Vagina (tissue), 2 donors: Measurements from ENCODE around the gene TPGS1. TPM values are rescaled to one million over a fixed set of nuclear protein-coding genes. Genes with fewer than 3 reads are reported as not detected.

Source experiments
- DNase-seq, 2 donors: peaks; one replicate each; pipeline ENCODE4 v3.0.0-alpha.2; 2017; ENCODE audit errors: extremely low spot score in 2 of 2
- H3K27ac ChIP-seq: fragments of 200-600 bp; sonication (generic); one replicate; pipeline ENCODE4 v1.5.1; 2019
- H3K27me3 ChIP-seq: fragments of 200-600 bp; sonication (generic); one replicate; pipeline ENCODE4 v1.5.1; 2019
- H3K36me3 ChIP-seq, 2 donors: fragments of 200-600 bp; sonication (generic); one replicate each; pipeline ENCODE4 v1.5.1; 2017 to 2019
- H3K4me1 ChIP-seq: fragments of 200-600 bp; sonication (generic); one replicate; pipeline ENCODE4 v1.5.1; 2019
- H3K4me3 ChIP-seq, 2 donors: fragments of 200-600 bp; sonication (generic); 1 replicate in 1 of 2; 2 replicates in 1 of 2; pipeline ENCODE4 v1.5.1; 2016 to 2019
- H3K9me3 ChIP-seq: fragments of 200-600 bp; sonication (generic); one replicate; pipeline ENCODE4 v1.5.1; 2019
- POLR2A ChIP-seq, 2 donors: fragments of 450-650 bp; IDR thresholded peaks; one replicate each; pipeline ENCODE4 v1.6.1; 2017; ENCODE audit warnings: antibody characterized with exemption in 2 of 2, mild to moderate bottlenecking in 2 of 2, moderate library complexity in 2 of 2
- POLR2AphosphoS5 ChIP-seq, 2 donors: sonication (generic); formaldehyde crosslinking; IDR thresholded peaks; one replicate each; pipeline ENCODE4 v1.9.0; 2017; ENCODE audit warnings: antibody characterized with exemption in 2 of 2, mild to moderate bottlenecking in 2 of 2, low read depth in 1 of 2; ENCODE audit not compliant: insufficient read depth in 1 of 2
- intact Hi-C: fragments of 100-400 bp; cut with DNase I; formaldehyde crosslinking; loops from one replicate; pipeline ENCODE4 v1.15.1; 2023
- total RNA-seq: library from RNA; depleted of rRNA; stranded (reverse); fragments of >200 nt; gene quantifications from one replicate; pipeline ENCODE4 v1.2.3, GENCODE V29; 2016
- TF ChIP-seq, protein P1 (sequence below), 3 experiments: fragments of 450-650 bp in 2 of 3; fragments of 200-600 bp in 1 of 3; sonication (generic) in 1 of 3; IDR thresholded peaks; one replicate each; pipeline ENCODE4 v1.5.1; 2017 to 2019; ENCODE audit warnings: antibody characterized with exemption in 3 of 3, mild to moderate bottlenecking in 2 of 3, moderate library complexity in 2 of 3

Gene TPGS1, protein sequence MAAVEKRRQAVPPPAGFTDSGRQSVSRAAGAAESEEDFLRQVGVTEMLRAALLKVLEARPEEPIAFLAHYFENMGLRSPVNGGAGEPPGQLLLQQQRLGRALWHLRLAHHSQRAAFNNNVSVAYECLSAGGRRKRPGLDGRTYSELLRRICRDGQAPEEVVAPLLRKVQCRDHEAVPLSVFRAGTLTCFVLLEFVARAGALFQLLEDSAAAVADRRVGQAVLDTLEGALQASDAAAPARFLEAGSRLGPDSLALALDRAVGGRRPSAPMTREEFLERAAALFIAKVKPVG
- total RNA-seq: 39.5 TPM

DNA sequence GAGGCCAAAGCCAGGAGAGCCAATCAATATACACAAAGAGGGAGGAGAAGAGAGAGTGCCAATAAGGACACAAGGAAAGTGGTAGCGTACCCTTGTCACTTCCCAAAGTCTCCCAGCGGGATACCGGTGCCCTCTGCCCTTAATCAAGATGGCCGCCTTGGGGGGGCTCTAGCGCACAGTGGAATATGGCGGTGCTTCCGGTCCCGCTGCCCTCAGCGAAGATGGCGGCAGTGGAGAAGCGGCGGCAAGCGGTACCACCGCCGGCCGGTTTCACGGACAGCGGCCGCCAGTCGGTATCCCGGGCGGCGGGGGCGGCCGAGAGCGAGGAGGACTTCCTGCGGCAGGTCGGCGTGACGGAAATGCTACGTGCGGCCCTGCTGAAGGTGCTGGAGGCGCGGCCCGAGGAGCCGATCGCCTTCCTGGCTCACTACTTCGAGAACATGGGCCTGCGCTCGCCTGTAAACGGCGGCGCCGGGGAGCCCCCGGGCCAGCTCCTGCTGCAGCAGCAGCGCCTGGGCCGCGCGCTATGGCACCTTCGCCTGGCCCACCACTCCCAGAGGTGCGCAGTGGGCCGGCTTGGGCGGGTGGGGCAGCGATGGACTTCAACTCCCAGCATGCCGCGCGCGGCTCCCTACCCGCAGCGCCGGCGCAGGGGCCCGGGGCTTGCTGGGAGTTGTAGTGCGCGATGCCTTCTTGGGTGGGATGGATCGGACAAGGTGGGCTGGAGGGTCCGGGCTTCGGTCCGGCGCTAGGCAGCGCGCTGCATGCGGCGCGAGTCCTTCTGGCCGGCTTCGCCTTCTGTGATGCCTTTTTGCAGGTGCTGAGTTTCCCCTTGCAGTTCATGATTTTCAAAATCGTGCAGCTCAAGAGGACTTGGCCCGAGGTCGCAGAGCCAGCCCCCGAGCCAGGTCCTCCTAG lies at the start of gene TPGS1:
Gene TPGS1 (plus strand): TSS at position 212 of the 918 bp plus-strand sequence. CDS start 10 bp downstream, at position 222.
- peaks cover 39% of the 10 kb centered on the region for H3K4me1 ChIP-seq
- intact Hi-C loops: no loop called here
- TF ChIP-seq, protein P1, sequence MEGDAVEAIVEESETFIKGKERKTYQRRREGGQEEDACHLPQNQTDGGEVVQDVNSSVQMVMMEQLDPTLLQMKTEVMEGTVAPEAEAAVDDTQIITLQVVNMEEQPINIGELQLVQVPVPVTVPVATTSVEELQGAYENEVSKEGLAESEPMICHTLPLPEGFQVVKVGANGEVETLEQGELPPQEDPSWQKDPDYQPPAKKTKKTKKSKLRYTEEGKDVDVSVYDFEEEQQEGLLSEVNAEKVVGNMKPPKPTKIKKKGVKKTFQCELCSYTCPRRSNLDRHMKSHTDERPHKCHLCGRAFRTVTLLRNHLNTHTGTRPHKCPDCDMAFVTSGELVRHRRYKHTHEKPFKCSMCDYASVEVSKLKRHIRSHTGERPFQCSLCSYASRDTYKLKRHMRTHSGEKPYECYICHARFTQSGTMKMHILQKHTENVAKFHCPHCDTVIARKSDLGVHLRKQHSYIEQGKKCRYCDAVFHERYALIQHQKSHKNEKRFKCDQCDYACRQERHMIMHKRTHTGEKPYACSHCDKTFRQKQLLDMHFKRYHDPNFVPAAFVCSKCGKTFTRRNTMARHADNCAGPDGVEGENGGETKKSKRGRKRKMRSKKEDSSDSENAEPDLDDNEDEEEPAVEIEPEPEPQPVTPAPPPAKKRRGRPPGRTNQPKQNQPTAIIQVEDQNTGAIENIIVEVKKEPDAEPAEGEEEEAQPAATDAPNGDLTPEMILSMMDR (IDR thresholded peaks at IDR 0.05): peak in 1 of 3 experiments; percentile 16
- TF ChIP-seq POLR2A (IDR thresholded peaks at IDR 0.05) (no peak), POLR2AphosphoS5 (IDR thresholded peaks at IDR 0.05; ENCODE audit: insufficient read depth in 1 of 2, low read depth in 1 of 2) (peak; percentile 56 to 86)

DNA sequence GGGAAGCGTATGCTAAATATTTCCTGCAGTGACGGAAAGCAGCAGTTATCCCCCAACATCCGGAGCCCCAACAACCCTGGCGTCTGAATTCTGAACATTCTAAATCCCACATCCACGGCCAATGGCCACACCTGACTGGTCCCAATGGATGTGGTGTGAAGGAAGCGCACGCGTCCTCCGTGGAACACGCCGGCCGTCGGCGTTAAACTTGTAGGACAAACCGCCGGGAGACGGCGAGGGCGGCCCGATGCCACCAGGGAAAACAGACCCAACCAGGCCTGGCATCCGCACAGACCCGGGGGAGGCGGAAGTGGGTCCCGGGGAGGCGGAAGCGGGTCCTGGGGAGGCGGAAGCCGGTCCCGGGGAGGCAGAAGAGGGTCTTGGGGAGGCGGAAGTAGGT lies 49.7 kb upstream of the TPGS1 start:
- DNase-seq: no peak
- no peak overlapping the region for H3K4me3 ChIP-seq
- intact Hi-C loops: no loop called here

More for the DNA sequence above, at the start of gene TPGS1:
- H3K36me3 ChIP-seq: no peaks in the 10 kb centered on the region
- H3K9me3 ChIP-seq: no peaks in the 10 kb centered on the region
- H3K27ac ChIP-seq: peak within 1 kb of the TSS; percentile 94
- H3K4me3 ChIP-seq: peak within 1 kb of the TSS; percentile 81 to 100
- H3K27me3 ChIP-seq: no peaks in the 10 kb centered on the region
- no peak for DNase-seq

DNA sequence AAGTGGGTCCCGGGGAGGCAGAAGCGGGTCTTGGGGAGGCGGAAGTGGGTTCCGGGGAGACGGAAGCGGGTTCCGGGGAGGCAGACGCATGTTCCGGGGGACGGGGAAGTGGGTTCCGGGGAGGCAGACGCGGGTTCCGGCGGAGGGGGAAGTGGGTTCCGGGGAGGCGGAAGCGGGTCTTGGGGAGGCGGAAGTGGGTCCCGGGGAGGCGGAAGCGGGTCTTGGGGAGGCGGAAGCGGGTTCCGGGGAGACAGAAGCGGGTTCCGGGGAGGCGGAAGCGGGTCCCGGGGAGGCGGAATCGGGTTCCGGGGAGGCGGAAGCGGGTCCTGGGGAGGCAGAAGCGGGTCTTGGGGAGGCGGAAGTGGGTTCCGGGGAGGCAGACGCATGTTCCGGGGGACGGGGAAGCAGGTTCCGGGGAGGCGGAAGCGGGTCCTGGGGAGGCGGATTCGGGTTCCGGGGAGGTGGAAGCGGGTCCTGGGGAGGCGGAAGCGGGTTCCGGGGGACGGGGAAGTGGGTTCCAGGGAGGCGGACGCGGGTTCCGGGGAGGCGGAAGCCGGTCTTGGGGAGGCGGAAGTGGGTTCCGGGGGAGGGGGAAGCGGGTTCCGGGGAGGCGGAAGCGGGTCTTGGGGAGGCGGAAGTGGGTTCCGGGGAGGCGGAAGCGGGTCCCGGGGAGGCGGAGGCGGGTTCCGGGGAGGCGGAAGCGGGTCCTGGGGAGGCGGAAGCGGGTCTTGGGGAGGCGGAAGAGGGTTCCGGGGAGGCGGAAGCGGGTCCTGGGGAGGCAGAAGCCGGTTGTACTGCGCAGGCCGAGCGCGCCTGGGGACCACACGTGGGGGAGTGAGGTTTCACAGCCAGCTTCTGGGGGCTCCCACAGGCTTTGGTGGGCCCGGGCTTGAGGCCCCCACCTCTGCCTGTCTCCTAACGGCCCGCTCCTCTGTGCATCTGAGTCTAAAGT lies 48.9 kb upstream of the TPGS1 start:
- H3K27me3 ChIP-seq: no peaks in the 10 kb centered on the region
- H3K27ac ChIP-seq: no peak overlapping the region
- no peak for DNase-seq
- no peaks in the 10 kb centered on the region for H3K9me3 ChIP-seq
- TF ChIP-seq POLR2AphosphoS5 (IDR thresholded peaks at IDR 0.05; ENCODE audit: insufficient read depth in 1 of 2, low read depth in 1 of 2): no peak
- intact Hi-C loops: no loop called here
- H3K4me3 ChIP-seq: no peak overlapping the region
- H3K4me1 ChIP-seq: peaks cover 24% of the 10 kb centered on the region
- H3K36me3 ChIP-seq: no peaks in the 10 kb centered on the region

More for the DNA sequence above, 49.7 kb upstream of the TPGS1 start:
- Histone ChIP-seq H3K9me3 (no peaks in the 10 kb centered on the region), H3K4me1 (peaks cover 24% of the 10 kb centered on the region), H3K27ac (no peak overlapping the region), H3K27me3 (no peaks in the 10 kb centered on the region), H3K36me3 (no peaks in the 10 kb centered on the region)
- TF ChIP-seq, protein P1 (IDR thresholded peaks at IDR 0.05): no peak
- no peak for TF ChIP-seq POLR2AphosphoS5 (IDR thresholded peaks at IDR 0.05; ENCODE audit: insufficient read depth in 1 of 2, low read depth in 1 of 2)
- TF ChIP-seq POLR2A (IDR thresholded peaks at IDR 0.05): no peak

DNA sequence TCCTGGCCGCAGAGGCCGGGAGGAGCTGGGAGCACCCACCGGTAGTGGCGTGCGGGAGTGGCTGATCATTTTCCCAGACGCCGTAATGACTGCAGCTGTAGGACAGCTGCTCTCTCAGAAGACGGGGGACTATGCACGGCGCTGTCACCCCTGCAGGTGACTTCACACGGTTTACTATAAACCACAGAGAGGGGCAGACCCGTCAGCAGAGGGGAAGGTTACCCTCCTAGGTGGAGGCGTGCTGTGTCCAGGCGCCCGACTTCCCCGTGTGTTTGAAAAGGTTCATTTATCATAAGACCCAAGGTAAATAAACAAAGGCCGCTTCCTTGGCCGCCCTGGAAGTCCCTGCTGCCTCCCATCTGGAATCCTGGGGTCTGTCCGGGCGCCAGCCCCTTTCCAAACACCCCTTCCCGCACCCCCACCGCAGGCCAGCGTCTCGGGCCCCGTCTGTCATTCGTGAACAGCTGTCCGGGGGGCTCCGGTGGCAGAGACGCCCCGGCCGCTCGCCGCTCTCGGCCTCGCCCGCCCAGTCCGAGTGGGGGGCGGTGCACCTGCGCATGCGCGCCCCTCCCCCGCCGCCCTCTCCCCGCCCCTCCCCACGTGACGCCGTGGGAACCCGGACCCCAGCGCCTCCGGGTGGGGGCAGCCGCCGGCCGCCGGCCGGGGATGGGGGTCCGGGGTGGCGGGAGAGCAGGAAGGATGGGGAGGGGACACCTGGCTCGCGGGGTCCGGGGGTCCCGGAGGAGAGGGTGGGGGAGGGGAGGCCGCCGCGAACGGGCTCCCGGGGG lies 47.4 kb upstream of the TPGS1 start:
- intact Hi-C loops: no loop called here
- Histone ChIP-seq H3K9me3 (no peaks in the 10 kb centered on the region), H3K4me3 (peak overlapping the region; percentile 68 to 81), H3K27ac (peak overlapping the region; percentile 79), H3K27me3 (no peaks in the 10 kb centered on the region), H3K36me3 (no peaks in the 10 kb centered on the region), H3K4me1 (peaks cover 24% of the 10 kb centered on the region)
- TF ChIP-seq POLR2A (IDR thresholded peaks at IDR 0.05) (peak in 1 of 2 donors; percentile 41), POLR2AphosphoS5 (IDR thresholded peaks at IDR 0.05; ENCODE audit: insufficient read depth in 1 of 2, low read depth in 1 of 2) (peak in 1 of 2 donors; percentile 85)
- TF ChIP-seq, protein P1 (IDR thresholded peaks at IDR 0.05): no peak
- no peak for DNase-seq
